HL-60 (cell line): ENCODE results near the gene ITGAL.
A peak's percentile ranks its signal among the peaks of the same experiment; 100 is the strongest.

Source experiments
- DNase-seq, 2 experiments: peaks; one replicate each; pipeline ENCODE4 v3.0.0-alpha.2; 2010 to 2020; ENCODE audit warnings: low read depth in 1 of 2, low spot score in 1 of 2
- H3K27ac ChIP-seq: fragments of 250-450 bp; sonication (Bioruptor Pico); replicated peaks from 2 replicates; pipeline ENCODE4 v1.5.1; 2020; ENCODE audit warnings: mild to moderate bottlenecking, moderate library complexity
- H3K27me3 ChIP-seq: fragments of 250-450 bp; sonication (Bioruptor Pico); 2 replicates; pipeline ENCODE4 v1.5.1; 2021; ENCODE audit warnings: mild to moderate bottlenecking, moderate library complexity; ENCODE audit not compliant: insufficient read depth, poor library complexity, severe bottlenecking
- H3K4me3 ChIP-seq: replicated peaks from 2 replicates; pipeline ENCODE4 v1.5.1; 2011; ENCODE audit warnings: mild to moderate bottlenecking, control low read depth, low read length; ENCODE audit not compliant: insufficient read depth
- CTCF ChIP-seq: IDR thresholded peaks from one replicate; pipeline ENCODE4 v1.5.1; 2011; ENCODE audit warnings: low read length, control low read depth, inconsistent platforms; ENCODE audit not compliant: insufficient read depth
- GABPA ChIP-seq: IDR thresholded peaks from 2 replicates; pipeline ENCODE4 v1.6.1; 2012; ENCODE audit warnings: low read depth
- POLR2AphosphoS5 ChIP-seq: IDR thresholded peaks from 2 replicates; pipeline ENCODE4 v1.6.1; 2012; ENCODE audit warnings: low read depth
- REST ChIP-seq: IDR thresholded peaks from 2 replicates; pipeline ENCODE4 v1.6.1; 2012; ENCODE audit warnings: low read depth; ENCODE audit not compliant: insufficient replicate concordance
- SPI1 ChIP-seq: IDR thresholded peaks from 2 replicates; pipeline ENCODE4 v1.6.1; 2012; ENCODE audit warnings: low read depth, mild to moderate bottlenecking, borderline replicate concordance

The ITGAL gene

GRCh38 chr16:30565984-30566383 lies 93.4 kb downstream of the ITGAL start:
- Histone ChIP-seq H3K27ac (no peak overlapping the region), H3K27me3 (no peaks in the 10 kb centered on the region), H3K4me3 (no peak overlapping the region)
- no peak for DNase-seq
- TF ChIP-seq POLR2AphosphoS5 (no peak), SPI1 (no peak), GABPA (no peak), REST (no peak)

GRCh38 chr16:30566531-30566930 lies 94.0 kb downstream of the ITGAL start:
- no peak for DNase-seq
- H3K27ac ChIP-seq = no peak overlapping the region
- TF ChIP-seq CTCF (no peak), SPI1 (no peak), REST (no peak), POLR2AphosphoS5 (no peak), GABPA (no peak)

GRCh38 chr16:30567160-30567990 lies 94.8 kb downstream of the ITGAL start:
- TF ChIP-seq SPI1 = no peak
- TF ChIP-seq GABPA = no peak
- TF ChIP-seq REST = no peak
- no peak for TF ChIP-seq POLR2AphosphoS5
- no peak for TF ChIP-seq CTCF
- DNase-seq = no peak
- Histone ChIP-seq H3K27ac (peak overlapping the region; percentile 49), H3K27me3 (no peaks in the 10 kb centered on the region), H3K4me3 (no peak overlapping the region)

More at GRCh38 chr16:30566531-30566930, 94.0 kb downstream of the ITGAL start:
- Histone ChIP-seq H3K4me3 (no peak overlapping the region), H3K27me3 (no peaks in the 10 kb centered on the region)
